ENCODE measurements around the gene HAUS3.
A peak's percentile ranks its signal among the peaks of the same experiment; 100 is the strongest.

Gene HAUS3

GRCh38 chr4:2263926-2264321 is 22.0 kb upstream of the HAUS3 start:
- DNase-seq (ENCODE audit: low read depth), result no peak

- DNase-seq (ENCODE audit: low read depth), result no peak
Measured at GRCh38 chr4:2262944-2263250, 21.0 kb upstream of the HAUS3 start.

GRCh38 chr4:2262145-2262943 is 20.4 kb upstream of the HAUS3 start:
- DNase-seq (ENCODE audit: low read depth), result peak; percentile 94

- DNase-seq (ENCODE audit: low read depth), result no peak
Measured at GRCh38 chr4:2261853-2262144, 19.9 kb upstream of the HAUS3 start, which contains the start of gene MXD4. TSS of gene MXD4 (minus strand) at chr4:2262109. CDS start at chr4:2261980, 129 bp downstream.

- DNase-seq (ENCODE audit: low read depth), result no peak
Measured at GRCh38 chr4:2261110-2261852, 19.4 kb upstream of the HAUS3 start.

GRCh38 chr4:2260344-2261109 is 18.6 kb upstream of the HAUS3 start:
- DNase-seq (ENCODE audit: low read depth), result no peak

- no peak for DNase-seq (ENCODE audit: low read depth)
Measured at GRCh38 chr4:2259541-2260343, 17.8 kb upstream of the HAUS3 start.

GRCh38 chr4:2259036-2259540 is 17.2 kb upstream of the HAUS3 start:
- no peak for DNase-seq (ENCODE audit: low read depth)

GRCh38 chr4:2258091-2259035 is 16.4 kb upstream of the HAUS3 start:
- DNase-seq (ENCODE audit: low read depth), result no peak

- no peak for DNase-seq (ENCODE audit: low read depth)
Measured at GRCh38 chr4:2257361-2258081, 15.6 kb upstream of the HAUS3 start.

- no peak for DNase-seq (ENCODE audit: low read depth)
Measured at GRCh38 chr4:2256781-2257191, 14.9 kb upstream of the HAUS3 start.

GRCh38 chr4:2256156-2256731 is 14.3 kb upstream of the HAUS3 start:
- DNase-seq (ENCODE audit: low read depth), result no peak

GRCh38 chr4:2255501-2256155 is 13.7 kb upstream of the HAUS3 start:
- DNase-seq (ENCODE audit: low read depth), result no peak

- no peak for DNase-seq (ENCODE audit: low read depth)
Measured at GRCh38 chr4:2254665-2255500, 13.0 kb upstream of the HAUS3 start.

GRCh38 chr4:2253160-2254084 is 11.5 kb upstream of the HAUS3 start:
- DNase-seq (ENCODE audit: low read depth), result no peak

GRCh38 chr4:2252530-2253091 is 10.7 kb upstream of the HAUS3 start:
- DNase-seq (ENCODE audit: low read depth), result no peak

Measured in HS-5 (cell line).